ENCODE measurements around the gene VAMP8.

- TF ChIP-seq REST (IDR thresholded peaks at IDR 0.05; ENCODE audit: insufficient read depth in 1 of 2, low read depth in 2 of 2, low read length in 2 of 2): no peak
- TF ChIP-seq POLR2AphosphoS5 (IDR thresholded peaks at IDR 0.05; ENCODE audit: low read depth, low read length): no peak
- no peak for TF ChIP-seq SIN3A (IDR thresholded peaks at IDR 0.05; ENCODE audit: borderline replicate concordance, insufficient read depth, low read length)
- TF ChIP-seq TAF1 (IDR thresholded peaks at IDR 0.05; ENCODE audit: borderline replicate concordance, insufficient read depth, low read length): no peak
- TF ChIP-seq FOXP2 (optimal IDR thresholded peaks at IDR 0.05; ENCODE audit: borderline replicate concordance, extremely low read depth, extremely low read length, insufficient read depth): no peak
Measured at GRCh38 chr2:85577386-85578242, at the start of gene VAMP8.

All from PFSK-1 (cell line).